ENCODE data around the gene FANCG. TPM values are rescaled to one million over a fixed set of nuclear protein-coding genes. Genes with fewer than 3 reads are reported as not detected.
A peak's percentile ranks its signal among the peaks of the same experiment; 100 is the strongest.

FANCG gene
- total and polyA plus RNA-seq, 2 donors from 2014 or later = 13.5 to 13.8 TPM

DNA sequence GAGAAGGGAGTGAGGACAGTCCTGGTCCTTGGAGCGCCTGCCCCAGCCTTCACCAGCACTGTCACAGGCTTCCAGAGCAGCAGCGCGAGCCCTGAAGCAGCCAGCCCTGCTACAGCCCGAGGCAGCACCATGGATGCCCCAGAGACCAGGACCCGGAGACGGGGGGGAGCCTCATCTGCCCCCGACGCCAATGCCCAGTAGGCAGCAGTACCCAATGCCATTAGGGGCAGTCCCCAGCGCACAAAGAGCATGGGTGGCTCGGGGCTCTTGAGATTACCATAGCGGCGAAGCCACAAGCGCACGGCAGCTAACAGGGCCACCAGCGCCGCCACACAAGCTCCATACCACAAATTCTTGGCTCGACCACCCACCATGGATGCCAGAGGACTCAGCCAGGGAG is 11.8 kb upstream of the FANCG start:
- H3K4me3 ChIP-seq (ENCODE audit: low read length in 3 of 3) = no peak overlapping the region
- no peaks in the 10 kb centered on the region for H3K27me3 ChIP-seq (ENCODE audit: control insufficient read depth, insufficient read depth, low read length)
- no peaks in the 10 kb centered on the region for H3K9me3 ChIP-seq (ENCODE audit: control insufficient read depth in 2 of 3, insufficient read depth in 1 of 3, low read length in 3 of 3)
- DNase-seq (no peak), FAIRE-seq (no peak)
- TF ChIP-seq, protein P1, sequence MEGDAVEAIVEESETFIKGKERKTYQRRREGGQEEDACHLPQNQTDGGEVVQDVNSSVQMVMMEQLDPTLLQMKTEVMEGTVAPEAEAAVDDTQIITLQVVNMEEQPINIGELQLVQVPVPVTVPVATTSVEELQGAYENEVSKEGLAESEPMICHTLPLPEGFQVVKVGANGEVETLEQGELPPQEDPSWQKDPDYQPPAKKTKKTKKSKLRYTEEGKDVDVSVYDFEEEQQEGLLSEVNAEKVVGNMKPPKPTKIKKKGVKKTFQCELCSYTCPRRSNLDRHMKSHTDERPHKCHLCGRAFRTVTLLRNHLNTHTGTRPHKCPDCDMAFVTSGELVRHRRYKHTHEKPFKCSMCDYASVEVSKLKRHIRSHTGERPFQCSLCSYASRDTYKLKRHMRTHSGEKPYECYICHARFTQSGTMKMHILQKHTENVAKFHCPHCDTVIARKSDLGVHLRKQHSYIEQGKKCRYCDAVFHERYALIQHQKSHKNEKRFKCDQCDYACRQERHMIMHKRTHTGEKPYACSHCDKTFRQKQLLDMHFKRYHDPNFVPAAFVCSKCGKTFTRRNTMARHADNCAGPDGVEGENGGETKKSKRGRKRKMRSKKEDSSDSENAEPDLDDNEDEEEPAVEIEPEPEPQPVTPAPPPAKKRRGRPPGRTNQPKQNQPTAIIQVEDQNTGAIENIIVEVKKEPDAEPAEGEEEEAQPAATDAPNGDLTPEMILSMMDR (IDR thresholded peaks at IDR 0.05; ENCODE audit: borderline replicate concordance, extremely low read depth, insufficient read depth) = no peak
- intact Hi-C loops (cut with DNase I) = no loop called here
- no peak overlapping the region for H3K9ac ChIP-seq (ENCODE audit: low read length in 3 of 3)
- peaks cover 3 to 46% (median 37%) of the 10 kb centered on the region in 3 donors for H3K36me3 ChIP-seq (ENCODE audit: control insufficient read depth in 2 of 3, insufficient read depth in 3 of 3, low read length in 3 of 3)
- H3K4me1 ChIP-seq (ENCODE audit: control insufficient read depth in 2 of 3, insufficient read depth in 2 of 3, low read depth in 1 of 3, low read length in 3 of 3) = peaks cover 0 to 3% (median 0%) of the 10 kb centered on the region in 3 donors
- no peak overlapping the region for H3K27ac ChIP-seq (ENCODE audit: low read depth in 2 of 2, low read length in 2 of 2)

DNA sequence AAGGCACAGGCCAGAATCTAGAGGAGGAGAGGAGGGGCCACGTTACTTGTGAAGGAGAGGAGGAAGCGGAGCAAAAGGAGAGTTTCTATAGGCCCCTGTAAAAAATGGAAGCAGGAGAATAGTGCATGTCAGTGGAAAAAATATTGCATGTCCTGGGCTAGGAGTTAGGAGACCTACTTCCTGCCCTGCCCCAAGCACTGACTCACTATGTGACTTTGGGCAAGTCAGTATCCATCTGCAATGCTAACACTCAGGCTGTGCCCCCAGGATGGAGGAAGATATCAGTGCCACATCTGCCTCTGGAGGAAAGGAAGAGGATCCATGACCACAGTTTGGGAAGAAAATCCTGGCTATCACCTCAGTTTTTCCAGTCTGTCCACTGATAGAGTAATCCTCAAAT is 9.7 kb upstream of the FANCG start:
- TF ChIP-seq, protein P1 (IDR thresholded peaks at IDR 0.05; ENCODE audit: borderline replicate concordance, extremely low read depth, insufficient read depth) = no peak

DNA sequence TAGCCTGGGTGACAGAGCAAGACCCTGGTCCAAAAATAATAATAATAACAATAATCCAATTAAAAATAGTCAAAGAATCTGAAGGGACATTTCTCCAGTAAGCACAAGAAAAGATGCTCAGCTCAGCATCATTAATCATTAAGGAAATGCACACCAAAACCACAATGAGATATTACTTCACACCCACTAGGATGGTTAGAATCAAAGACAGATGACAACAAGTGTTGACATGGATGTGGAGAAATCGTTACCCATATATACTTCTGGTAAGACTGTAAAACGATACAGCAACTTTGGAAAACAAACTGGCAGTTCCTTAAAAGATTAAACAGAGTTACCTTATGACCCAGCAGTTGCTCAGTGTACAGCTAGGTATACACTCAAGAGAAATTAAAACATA is 5.3 kb upstream of the FANCG start:
- no peaks in the 10 kb centered on the region for H3K4me1 ChIP-seq (ENCODE audit: control insufficient read depth in 2 of 3, insufficient read depth in 2 of 3, low read depth in 1 of 3, low read length in 3 of 3)
- intact Hi-C loops (cut with DNase I) = no loop called here
- H3K9ac ChIP-seq (ENCODE audit: low read length in 3 of 3) = no peak overlapping the region
- no peaks in the 10 kb centered on the region for H3K27me3 ChIP-seq (ENCODE audit: control insufficient read depth, insufficient read depth, low read length)
- no peak overlapping the region for H3K4me3 ChIP-seq (ENCODE audit: low read length in 3 of 3)
- no peak overlapping the region for H3K27ac ChIP-seq (ENCODE audit: low read depth in 2 of 2, low read length in 2 of 2)
- peaks cover 3 to 18% (median 15%) of the 10 kb centered on the region in 3 donors for H3K36me3 ChIP-seq (ENCODE audit: control insufficient read depth in 2 of 3, insufficient read depth in 3 of 3, low read length in 3 of 3)
- DNase-seq (no peak), FAIRE-seq (no peak)
- no peaks in the 10 kb centered on the region for H3K9me3 ChIP-seq (ENCODE audit: control insufficient read depth in 2 of 3, insufficient read depth in 1 of 3, low read length in 3 of 3)
- TF ChIP-seq, protein P1 (IDR thresholded peaks at IDR 0.05; ENCODE audit: borderline replicate concordance, extremely low read depth, insufficient read depth) = no peak

More for the DNA sequence above, 9.7 kb upstream of the FANCG start:
- FAIRE-seq = no peak
- Histone ChIP-seq H3K4me1 (ENCODE audit: control insufficient read depth in 2 of 3, insufficient read depth in 2 of 3, low read depth in 1 of 3, low read length in 3 of 3) (no peaks in the 10 kb centered on the region), H3K9me3 (ENCODE audit: control insufficient read depth in 2 of 3, insufficient read depth in 1 of 3, low read length in 3 of 3) (no peaks in the 10 kb centered on the region), H3K27me3 (ENCODE audit: control insufficient read depth, insufficient read depth, low read length) (no peaks in the 10 kb centered on the region), H3K36me3 (ENCODE audit: control insufficient read depth in 2 of 3, insufficient read depth in 3 of 3, low read length in 3 of 3) (peaks cover 3 to 46% (median 37%) of the 10 kb centered on the region in 3 donors), H3K27ac (ENCODE audit: low read depth in 2 of 2, low read length in 2 of 2) (no peak overlapping the region), H3K9ac (ENCODE audit: low read length in 3 of 3) (no peak overlapping the region), H3K4me3 (ENCODE audit: low read length in 3 of 3) (no peak overlapping the region)
- DNase-seq = no peak
- intact Hi-C loops (cut with DNase I) = no loop called here

DNA sequence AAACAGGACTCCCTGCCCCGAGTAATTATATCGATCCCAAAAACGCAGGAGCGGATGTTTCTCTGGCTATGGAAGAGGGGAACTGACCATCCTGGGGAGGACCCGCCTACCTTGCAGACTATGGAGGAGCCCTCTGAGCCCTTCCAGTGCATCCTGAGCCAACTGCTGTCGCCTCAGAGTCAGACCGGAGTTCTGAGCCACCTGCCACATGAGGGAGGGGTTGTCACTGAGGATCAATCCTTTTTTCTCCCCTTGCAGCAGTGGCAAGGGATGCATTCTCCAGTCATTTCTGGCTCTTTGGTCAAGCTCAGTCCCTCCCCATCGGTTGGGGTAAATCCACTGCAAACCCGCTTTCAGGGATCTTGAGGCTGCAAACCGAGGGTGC is 709 bp downstream of the FANCG start:
- Histone ChIP-seq H3K9ac (ENCODE audit: low read length in 3 of 3) (peak overlapping the region; percentile 53 to 73 (median 71)), H3K4me3 (ENCODE audit: low read length in 3 of 3) (peak overlapping the region; percentile 84 to 91 (median 88)), H3K27me3 (ENCODE audit: control insufficient read depth, insufficient read depth, low read length) (no peaks in the 10 kb centered on the region), H3K9me3 (ENCODE audit: control insufficient read depth in 2 of 3, insufficient read depth in 1 of 3, low read length in 3 of 3) (no peaks in the 10 kb centered on the region), H3K27ac (ENCODE audit: low read depth in 2 of 2, low read length in 2 of 2) (no peak overlapping the region), H3K36me3 (ENCODE audit: control insufficient read depth in 2 of 3, insufficient read depth in 3 of 3, low read length in 3 of 3) (peaks cover 0 to 5% (median 0%) of the 10 kb centered on the region in 3 donors), H3K4me1 (ENCODE audit: control insufficient read depth in 2 of 3, insufficient read depth in 2 of 3, low read depth in 1 of 3, low read length in 3 of 3) (peaks cover 0 to 12% (median 11%) of the 10 kb centered on the region in 3 donors)
- DNase-seq = peak in 1 of 5 donors; percentile 4
- FAIRE-seq = no peak
- TF ChIP-seq, protein P1 (IDR thresholded peaks at IDR 0.05; ENCODE audit: borderline replicate concordance, extremely low read depth, insufficient read depth) = no peak
- intact Hi-C loops (cut with DNase I) = no loop called here

Data from kidney (tissue), 14 donors.